K562 (cell line): ENCODE data around the gene MIEF2. TPM values are rescaled to one million over a fixed set of nuclear protein-coding genes. Genes with fewer than 3 reads are reported as not detected.

Experiments used
- ZBTB40 ChIP-seq, 2 experiments: fragments of 450-650 bp in 1 of 2; sonication (generic) in 1 of 2; formaldehyde crosslinking in 1 of 2; IDR thresholded peaks; 2 replicates each; pipeline versions ENCODE4 v1.7.1 to v1.9.0; 2016 to 2022; ENCODE audit warnings: inconsistent platforms in 1 of 2, mild to moderate bottlenecking in 1 of 2, missing genetic modification reagents in 1 of 2
- ZNF431 ChIP-seq: sonication (generic); formaldehyde crosslinking; IDR thresholded peaks from 2 replicates; pipeline ENCODE4 v1.8.0; 2022; ENCODE audit warnings: mild to moderate bottlenecking, missing genetic modification reagents
- ZNF740 ChIP-seq, 3 experiments: fragments of 200-800 bp in 1 of 3; sonication (Bioruptor generic) in 1 of 3; sonication (generic) in 1 of 3; formaldehyde crosslinking in 1 of 3; IDR thresholded peaks; 2 replicates each; pipeline versions ENCODE4 v1.6.1 to v1.8.0; 2016 to 2022; ENCODE audit warnings: mild to moderate bottlenecking in 2 of 3, missing compliant biosample characterization in 2 of 3, missing genetic modification characterization in 2 of 3, missing genetic modification reagents in 1 of 3
- polyA plus RNA-seq, 8 experiments: library from polyadenylated mRNA; depleted of rRNA in 4 of 8; stranded (reverse) in 5 of 8; unstranded in 3 of 8; fragments of >200 nt; fragmentation: Nextera tagmentation in 2 of 8; fragmentation: Illumina TruSeq in 1 of 8; extraction: Ambion mirVana in 2 of 8; extraction: Trizol in 1 of 8; gene quantifications; 2 replicates each; pipeline versions ENCODE4 v1.2.1 to v1.2.3, GENCODE V29; 2011 to 2014; ENCODE audit warnings: inconsistent platforms in 1 of 8, missing spikeins in 1 of 8
- total RNA-seq, 7 experiments: library from RNA; depleted of rRNA in 6 of 7; stranded (reverse); fragments of >200 nt in 6 of 7; fragmentation: Illumina TruSeq in 2 of 7; extraction: Trizol in 2 of 7; gene quantifications; 2 replicates each; pipeline versions ENCODE4 v1.2.1 to v1.2.3, GENCODE V29; 2011 to 2021; ENCODE audit warnings: low replicate concordance in 1 of 7

The MIEF2 gene
- total and polyA plus RNA-seq, 9 of the 15 experiments (the other 6 are each of a cell fraction or from before 2014, with no cell fraction given), result 0.10 to 8.2 (median 2.4) TPM

- TF ChIP-seq ZBTB40 (IDR thresholded peaks at IDR 0.05) (no peak), ZBTB40 (CRISPR knock-in tag; IDR thresholded peaks at IDR 0.05) (no peak), ZNF431 (no peak), ZNF740 (CRISPR knock-in tag; IDR thresholded peaks at IDR 0.05) (no peak), ZNF740 (tag; IDR thresholded peaks at IDR 0.05) (no peak)
Observed at GRCh38 chr17:18257268-18257981, 3.0 kb upstream of the MIEF2 start (continued).
